MCF 10A (cell line): Measurements from ENCODE around the gene USP10. TPM values are rescaled to one million over a fixed set of nuclear protein-coding genes. Genes with fewer than 3 reads are reported as not detected.

ENCODE experiments used
- BruUV-seq: library from RNA; stranded (reverse); fragments of 400-500 nt; replicated peaks from 2 replicates; lab custom pipeline; 2021; lab: Mats Ljungman, UMichigan
- CTCF ChIA-PET: fragments of 300-600 bp; sonication (Branson Sonifier 250); formaldehyde crosslinking; extraction: SDS; loops from one replicate; lab custom pipeline; 2021; ENCODE audit warnings: antibody characterized with exemption, inconsistent platforms; lab: Yijun Ruan, JAX
- POLR2A ChIA-PET: fragments of 300-600, 350-650 bp; sonication (Branson Sonifier 250); formaldehyde crosslinking; extraction: SDS; loops from one replicate; lab custom pipeline; 2020; ENCODE audit warnings: antibody characterized with exemption, inconsistent platforms; lab: Yijun Ruan, JAX
- DNase-seq: peaks from one replicate; pipeline ENCODE4 v3.0.0-alpha.2; 2018; ENCODE audit not compliant: unreplicated experiment
- H3K27ac Mint-ChIP-seq: one replicate; pipeline ENCODE4 v1.8.0; 2022; ENCODE audit warnings: mild to moderate bottlenecking, low read depth, mixed read lengths; ENCODE audit not compliant: unreplicated experiment
- H3K27me3 Mint-ChIP-seq: one replicate; pipeline ENCODE4 v1.8.0; 2022; ENCODE audit warnings: mixed read lengths; ENCODE audit not compliant: insufficient read depth, unreplicated experiment
- H3K36me3 Mint-ChIP-seq: one replicate; pipeline ENCODE4 v1.8.0; 2022; ENCODE audit warnings: mild to moderate bottlenecking, moderate library complexity, mixed read lengths; ENCODE audit not compliant: insufficient read depth, unreplicated experiment
- H3K4me1 Mint-ChIP-seq: one replicate; pipeline ENCODE4 v1.8.0; 2022; ENCODE audit warnings: mixed read lengths; ENCODE audit not compliant: insufficient read depth, unreplicated experiment
- H3K4me3 Mint-ChIP-seq: one replicate; pipeline ENCODE4 v1.8.0; 2022; ENCODE audit warnings: mild to moderate bottlenecking, moderate library complexity, mixed read lengths; ENCODE audit not compliant: unreplicated experiment
- H3K9me3 Mint-ChIP-seq: one replicate; pipeline ENCODE4 v1.8.0; 2022; ENCODE audit warnings: mixed read lengths; ENCODE audit not compliant: unreplicated experiment
- intact Hi-C: fragments of 100-400 bp; cut with micrococcal nuclease; formaldehyde crosslinking; loops from 2 replicates; pipeline ENCODE4 v1.14.1; 2022
- total RNA-seq: library from RNA; stranded (reverse); gene quantifications from 2 replicates; pipeline ENCODE4 v1.2.3, GENCODE V29; 2022
- TF ChIP-seq, protein P1 (sequence below): fragments of 200-600 bp; IDR thresholded peaks from one replicate; pipeline ENCODE4 v1.8.0; 2022; ENCODE audit warnings: antibody characterized with exemption, mild to moderate bottlenecking; ENCODE audit not compliant: unreplicated experiment

The USP10 gene
- total RNA-seq, 1 experiment from 2014 or later: 129 TPM

DNA sequence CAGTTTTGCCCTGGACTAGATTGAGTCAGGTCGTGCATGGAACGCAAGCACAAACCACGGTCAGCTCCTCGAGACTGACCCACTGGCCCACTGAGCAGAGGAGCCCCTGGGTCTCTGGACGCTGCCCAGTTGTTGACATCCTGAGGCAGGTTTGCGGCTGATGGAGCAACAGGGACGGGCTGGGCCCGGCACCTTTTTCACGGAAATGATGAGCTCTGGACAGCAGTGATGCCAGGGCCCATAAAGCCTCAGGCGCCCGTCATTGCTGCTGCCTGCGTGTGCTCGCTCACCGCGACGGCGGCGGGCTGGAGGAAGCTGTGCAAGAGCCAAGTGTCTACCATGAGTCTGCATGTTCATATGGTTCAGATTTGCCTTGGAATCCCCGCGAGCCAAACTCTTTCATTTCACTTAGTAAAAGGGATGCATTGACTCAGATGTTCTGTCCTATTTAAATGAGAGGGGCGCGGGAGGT, 89.2 kb downstream of the USP10 start:
- no TSS peak for BruUV-seq
- H3K4me3 Mint-ChIP-seq: no peak overlapping the region
- intact Hi-C loops: loop anchor here (5.0 kb wide), 1 partner anchor 63 kb away; no protein-coding TSS in a partner anchor
- H3K9me3 Mint-ChIP-seq: no peaks in the 10 kb centered on the region
- peaks cover 20% of the 10 kb centered on the region for H3K4me1 Mint-ChIP-seq
- ChIA-PET CTCF (interaction anchor here (0.5 to 1.0 kb wide), 2 partner anchors 24 to 163 kb away, joined by 3 to 6 read pairs; no protein-coding TSS in a partner anchor), POLR2A (interaction anchor here (0.6 to 2.9 kb wide), 5 partner anchors 9 to 774 kb away, joined by 3 to 10 read pairs (median 3); no protein-coding TSS in a partner anchor)
- TF ChIP-seq, protein P1, sequence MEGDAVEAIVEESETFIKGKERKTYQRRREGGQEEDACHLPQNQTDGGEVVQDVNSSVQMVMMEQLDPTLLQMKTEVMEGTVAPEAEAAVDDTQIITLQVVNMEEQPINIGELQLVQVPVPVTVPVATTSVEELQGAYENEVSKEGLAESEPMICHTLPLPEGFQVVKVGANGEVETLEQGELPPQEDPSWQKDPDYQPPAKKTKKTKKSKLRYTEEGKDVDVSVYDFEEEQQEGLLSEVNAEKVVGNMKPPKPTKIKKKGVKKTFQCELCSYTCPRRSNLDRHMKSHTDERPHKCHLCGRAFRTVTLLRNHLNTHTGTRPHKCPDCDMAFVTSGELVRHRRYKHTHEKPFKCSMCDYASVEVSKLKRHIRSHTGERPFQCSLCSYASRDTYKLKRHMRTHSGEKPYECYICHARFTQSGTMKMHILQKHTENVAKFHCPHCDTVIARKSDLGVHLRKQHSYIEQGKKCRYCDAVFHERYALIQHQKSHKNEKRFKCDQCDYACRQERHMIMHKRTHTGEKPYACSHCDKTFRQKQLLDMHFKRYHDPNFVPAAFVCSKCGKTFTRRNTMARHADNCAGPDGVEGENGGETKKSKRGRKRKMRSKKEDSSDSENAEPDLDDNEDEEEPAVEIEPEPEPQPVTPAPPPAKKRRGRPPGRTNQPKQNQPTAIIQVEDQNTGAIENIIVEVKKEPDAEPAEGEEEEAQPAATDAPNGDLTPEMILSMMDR: no peak
- peaks cover 7% of the 10 kb centered on the region for H3K36me3 Mint-ChIP-seq
- H3K27ac Mint-ChIP-seq: no peak overlapping the region
- H3K27me3 Mint-ChIP-seq: no peaks in the 10 kb centered on the region
- peak; percentile 79 for DNase-seq

DNA sequence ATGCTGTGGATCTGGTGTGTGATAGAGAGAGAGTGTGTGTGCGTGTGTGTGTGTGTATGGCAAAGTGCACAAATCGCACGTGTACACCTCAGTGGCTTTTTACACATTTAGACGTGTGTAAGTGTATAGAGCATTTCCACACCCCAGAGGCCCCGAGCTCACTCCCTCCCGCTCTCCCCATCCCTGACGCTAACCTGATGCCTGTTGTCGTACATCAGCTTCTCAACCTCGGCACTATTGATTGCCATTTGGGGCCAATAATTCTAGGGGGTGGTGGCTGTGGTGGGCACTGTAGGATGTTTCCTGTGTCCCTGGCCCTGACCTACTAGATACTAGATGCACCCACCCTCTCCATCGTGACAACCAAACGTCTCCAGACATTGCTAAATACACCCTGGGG, 89.6 kb downstream of the USP10 start:
- intact Hi-C loops: loop anchor here (5.0 kb wide), 1 partner anchor 63 kb away; no protein-coding TSS in a partner anchor
- ChIA-PET POLR2A (interaction anchor here (0.6 to 2.9 kb wide), 4 partner anchors 9 to 775 kb away, joined by 3 to 10 read pairs (median 3); no protein-coding TSS in a partner anchor), CTCF (interaction anchor here (1.0 kb wide), 1 partner anchor 163 kb away, joined by 3 read pairs; no protein-coding TSS in a partner anchor)
- no peaks in the 10 kb centered on the region for H3K27me3 Mint-ChIP-seq
- no peak for DNase-seq
- BruUV-seq: no TSS peak
- H3K9me3 Mint-ChIP-seq: no peaks in the 10 kb centered on the region
- no peak overlapping the region for H3K4me3 Mint-ChIP-seq
- H3K4me1 Mint-ChIP-seq: peaks cover 20% of the 10 kb centered on the region
- no peak overlapping the region for H3K27ac Mint-ChIP-seq
- TF ChIP-seq, protein P1: no peak
- peaks cover 7% of the 10 kb centered on the region for H3K36me3 Mint-ChIP-seq

DNA sequence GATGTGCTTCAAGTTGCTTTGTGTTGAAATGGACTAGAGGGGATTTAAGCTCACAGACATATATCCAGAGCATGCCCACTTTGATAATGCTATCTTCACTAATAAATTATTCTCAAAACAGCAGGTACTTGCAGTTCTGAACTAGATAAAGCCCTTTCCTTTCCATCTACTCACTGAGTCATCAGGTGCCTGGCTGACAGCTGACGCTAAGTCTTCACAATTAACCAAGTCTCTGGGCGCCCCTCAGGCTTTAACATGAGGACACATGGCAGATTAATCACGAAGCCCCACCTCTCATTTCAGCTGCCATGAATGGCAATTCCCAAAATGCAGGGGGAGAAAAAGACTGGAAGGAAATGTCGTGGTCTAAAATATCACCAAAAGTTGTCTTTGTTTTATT, 90.5 kb downstream of the USP10 start:
- no peak overlapping the region for H3K27ac Mint-ChIP-seq
- BruUV-seq: no TSS peak
- H3K4me3 Mint-ChIP-seq: no peak overlapping the region
- no peaks in the 10 kb centered on the region for H3K27me3 Mint-ChIP-seq
- no peaks in the 10 kb centered on the region for H3K9me3 Mint-ChIP-seq
- intact Hi-C loops: no loop called here
- peaks cover 7% of the 10 kb centered on the region for H3K36me3 Mint-ChIP-seq
- CTCF ChIA-PET: interaction anchor here (1.1 kb wide), 1 partner anchor 162 kb away, joined by 3 read pairs; no protein-coding TSS in a partner anchor
- peaks cover 15% of the 10 kb centered on the region for H3K4me1 Mint-ChIP-seq
- peak; percentile 32 for DNase-seq
- TF ChIP-seq, protein P1: no peak
- POLR2A ChIA-PET: interaction anchor here (0.7 kb wide), 1 partner anchor 51 kb away, joined by 3 read pairs; no protein-coding TSS in a partner anchor

DNA sequence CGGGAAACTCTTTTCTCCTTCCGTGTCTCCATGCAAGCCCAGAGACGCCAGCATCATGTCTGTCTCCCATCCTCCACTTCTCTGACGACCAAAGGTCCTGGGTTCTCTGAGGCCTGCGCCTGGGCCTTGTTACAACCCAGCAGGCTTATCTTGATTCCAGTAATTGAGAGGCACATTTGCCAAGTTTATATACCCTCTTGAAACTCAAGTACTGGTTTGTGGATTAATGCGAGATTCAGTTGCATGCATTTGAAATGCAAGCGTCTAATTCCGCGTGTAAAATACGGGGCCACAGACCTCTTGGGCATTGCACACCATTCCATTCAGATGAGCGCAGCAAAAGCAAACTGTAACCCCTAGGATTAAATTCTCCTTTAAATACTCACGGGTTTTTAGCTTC, 91.3 kb downstream of the USP10 start:
- Mint-ChIP-seq H3K4me1 (peaks cover 10% of the 10 kb centered on the region), H3K4me3 (no peak overlapping the region), H3K27me3 (no peaks in the 10 kb centered on the region), H3K27ac (no peak overlapping the region), H3K36me3 (peaks cover 3% of the 10 kb centered on the region), H3K9me3 (no peaks in the 10 kb centered on the region)
- DNase-seq: no peak
- intact Hi-C loops: no loop called here
- no TSS peak for BruUV-seq
- CTCF ChIA-PET: interaction anchor here (0.6 to 1.1 kb wide), 2 partner anchors 101 to 161 kb away, joined by 3 to 4 read pairs; no protein-coding TSS in a partner anchor
- POLR2A ChIA-PET: no interaction called here
- TF ChIP-seq, protein P1: no peak
